Endothelial cell of umbilical vein (primary cell): ENCODE measurements around the gene SIAH1. TPM values are rescaled to one million over a fixed set of nuclear protein-coding genes. Genes with fewer than 3 reads are reported as not detected.

Experiments
- BruUV-seq: library from RNA; stranded (reverse); fragments of 400-500 nt; replicated peaks from 2 replicates; lab custom pipeline; 2021; lab: Mats Ljungman, UMichigan
- CTCF ChIA-PET: fragments of 300-600, 350-600 bp; sonication (Branson Sonifier 250); formaldehyde crosslinking; loops from one replicate; lab custom pipeline; 2021; ENCODE audit warnings: antibody characterized with exemption, inconsistent platforms; lab: Charles Lee
- POLR2A ChIA-PET: fragments of 300-600, 350-600 bp; sonication (Branson Sonifier 250); formaldehyde crosslinking; loops from one replicate; lab custom pipeline; 2021; ENCODE audit warnings: antibody characterized with exemption, inconsistent platforms; lab: Charles Lee
- DNase-seq: peaks from one replicate; pipeline ENCODE4 v3.0.0-alpha.2; 2011; ENCODE audit warnings: low read depth, low spot score
- FAIRE-seq: peaks from 2 replicates; lab custom pipeline; 2011; peaks lifted over from hg19 to GRCh38; lab: Jason Lieb, UNC
- H2AFZ ChIP-seq: 2 replicates; pipeline ENCODE4 v1.6.0; 2012; ENCODE audit warnings: low read depth, low read length, control low read depth, inconsistent platforms
- H3K27ac ChIP-seq: 2 replicates; pipeline ENCODE4 v1.5.1; 2011; ENCODE audit warnings: low read depth, mild to moderate bottlenecking, control low read depth, low read length, moderate library complexity; ENCODE audit not compliant: insufficient read depth
- H3K27me3 ChIP-seq, 2 experiments: 2 replicates each; pipeline versions ENCODE4 v1.6.0 to v1.6.1; 2011; ENCODE audit warnings: low read length in 2 of 2, mixed read lengths in 1 of 2; ENCODE audit not compliant: control insufficient read depth in 2 of 2, insufficient read depth in 2 of 2
- H3K36me3 ChIP-seq, 2 experiments: 2 replicates in 1 of 2; 3 replicates in 1 of 2; pipeline ENCODE4 v1.5.1; 2011; ENCODE audit warnings: low read length in 2 of 2, mild to moderate bottlenecking in 1 of 2, moderate library complexity in 1 of 2; ENCODE audit not compliant: control insufficient read depth in 2 of 2, insufficient read depth in 2 of 2; ENCODE audit errors: extremely low read depth in 1 of 2
- H3K4me1 ChIP-seq: 3 replicates; pipeline ENCODE4 v1.5.1; 2011; ENCODE audit warnings: mild to moderate bottlenecking, low read length; ENCODE audit not compliant: control insufficient read depth, insufficient read depth; ENCODE audit errors: extremely low read depth
- H3K4me2 ChIP-seq: 2 replicates; pipeline ENCODE4 v1.6.1; 2011; ENCODE audit warnings: low read length, control low read depth, mixed read lengths; ENCODE audit not compliant: insufficient read depth
- H3K4me3 ChIP-seq, 3 experiments: fragments of 200-600 bp in 1 of 3; sonication (generic), shearing (Covaris generic) in 1 of 3; replicated peaks in 1 of 3; 2 replicates each; pipeline ENCODE4 v1.5.1; 2011 to 2016; ENCODE audit warnings: control low read depth in 3 of 3, low read length in 3 of 3, mild to moderate bottlenecking in 2 of 3, inconsistent platforms in 1 of 3, low read depth in 1 of 3, moderate library complexity in 1 of 3; ENCODE audit not compliant: insufficient read depth in 1 of 3
- H3K79me2 ChIP-seq: 2 replicates; pipeline ENCODE4 v1.6.0; 2012; ENCODE audit warnings: low read length, inconsistent platforms; ENCODE audit not compliant: control insufficient read depth, insufficient read depth
- H3K9ac ChIP-seq: replicated peaks from 2 replicates; pipeline ENCODE3; 2011; ENCODE audit warnings: low read length, control low read depth; ENCODE audit not compliant: insufficient read depth; ENCODE audit errors: extremely low read depth
- H3K9me1 ChIP-seq: replicated peaks from 3 replicates; pipeline ENCODE4 v1.6.0; 2011; ENCODE audit warnings: mild to moderate bottlenecking, low read length; ENCODE audit not compliant: control insufficient read depth, insufficient read depth; ENCODE audit errors: extremely low read depth
- H3K9me3 ChIP-seq: replicated peaks from 2 replicates; pipeline ENCODE4 v1.5.1; 2012; ENCODE audit warnings: low read length, inconsistent platforms; ENCODE audit not compliant: control insufficient read depth, insufficient read depth
- H4K20me1 ChIP-seq: replicated peaks from 2 replicates; pipeline ENCODE3; 2011; ENCODE audit warnings: mild to moderate bottlenecking, low read length; ENCODE audit not compliant: control insufficient read depth, insufficient read depth; ENCODE audit errors: extremely low read depth
- CTCF ChIP-seq, 2 donors: IDR thresholded peaks; 1 replicate in 1 of 2; 2 replicates in 1 of 2; pipeline ENCODE4 v1.5.1; 2011; ENCODE audit warnings: low read length in 2 of 2, mild to moderate bottlenecking in 2 of 2, moderate library complexity in 2 of 2, control low read depth in 1 of 2, inconsistent platforms in 1 of 2, low read depth in 1 of 2; ENCODE audit not compliant: insufficient read depth in 1 of 2; ENCODE audit errors: extremely low read depth in 1 of 2
- EZH2 ChIP-seq: IDR thresholded peaks from 2 replicates; pipeline ENCODE4 v1.6.1; 2012; ENCODE audit warnings: borderline replicate concordance, low read depth, mild to moderate bottlenecking, moderate library complexity, low read length, inconsistent platforms; ENCODE audit not compliant: severe bottlenecking
- FOS ChIP-seq: IDR thresholded peaks from 2 replicates; pipeline ENCODE4 v1.6.1; 2011; ENCODE audit warnings: mild to moderate bottlenecking, low read length, moderate library complexity, borderline replicate concordance; ENCODE audit not compliant: insufficient read depth
- GATA2 ChIP-seq: IDR thresholded peaks from 2 replicates; pipeline ENCODE4 v1.7.0; 2011; ENCODE audit warnings: low read depth, mild to moderate bottlenecking, moderate library complexity, mixed read lengths, low read length; ENCODE audit not compliant: insufficient read length, insufficient read depth
- JUN ChIP-seq: IDR thresholded peaks from 2 replicates; pipeline ENCODE4 v1.6.1; 2011; ENCODE audit warnings: borderline replicate concordance, low read depth; ENCODE audit not compliant: insufficient read length, insufficient read depth
- MAX ChIP-seq: IDR thresholded peaks from 2 replicates; pipeline ENCODE4 v1.6.1; 2011; ENCODE audit not compliant: insufficient read depth, insufficient read length
- MYC ChIP-seq: IDR thresholded peaks from one replicate; pipeline ENCODE4 v1.6.1; 2011; ENCODE audit warnings: mild to moderate bottlenecking, low read depth, low read length
- POLR2A ChIP-seq: IDR thresholded peaks from 2 replicates; pipeline ENCODE4 v1.6.1; 2012; ENCODE audit warnings: low read depth, mild to moderate bottlenecking, control low read depth, low read length
- POLR2AphosphoS5 ChIP-seq: IDR thresholded peaks from 2 replicates; pipeline ENCODE4 v1.6.1; 2012; ENCODE audit warnings: low read depth, mild to moderate bottlenecking, control low read depth, low read length, moderate library complexity; ENCODE audit not compliant: insufficient read depth
- dilution Hi-C: fragments of 300-500 bp; cut with MboI; formaldehyde crosslinking; loops from one replicate; pipeline ENCODE4 v1.15.0; 2019; ENCODE audit warnings: low sequenced_read_pairs; ENCODE audit not compliant: extremely low pct_ligation_motif_present
- intact Hi-C: fragments of 100-400 bp; cut with micrococcal nuclease; formaldehyde crosslinking; loops from one replicate; pipeline ENCODE4 v1.10.0; 2022
- polyA plus RNA-seq, 4 experiments: library from polyadenylated mRNA; depleted of rRNA in 3 of 4; stranded (reverse) in 3 of 4; unstranded in 1 of 4; fragments of >200 nt; gene quantifications; 2 replicates each; pipeline versions ENCODE4 v1.2.1 to v1.2.3, GENCODE V29; 2011 to 2012; ENCODE audit warnings: missing spikeins in 1 of 4
- total RNA-seq: library from RNA; stranded (reverse); gene quantifications from 2 replicates; pipeline ENCODE4 v1.2.3, GENCODE V29; 2021

The SIAH1 gene
- total and polyA plus RNA-seq, 2 donors (not counting 3 experiments of a cell fraction or from before 2014, with no cell fraction given) = 14.4 to 19.9 TPM

GRCh38 chr16:48347191-48347865, 37.9 kb downstream of the SIAH1 start:
- no peak overlapping the region for H3K4me2 ChIP-seq
- no peak overlapping the region for H3K9ac ChIP-seq
- TF ChIP-seq CTCF (IDR thresholded peaks at IDR 0.05; ENCODE audit: extremely low read depth in 1 of 2, insufficient read depth in 1 of 2, low read depth in 1 of 2, low read length in 2 of 2) (no peak), POLR2A (no peak), EZH2 (no peak), JUN (no peak), MAX (no peak), POLR2AphosphoS5 (no peak), GATA2 (no peak), MYC (no peak), FOS (no peak)
- peaks cover 5 to 10% of the 10 kb centered on the region in 2 experiments for H3K36me3 ChIP-seq
- no peaks in the 10 kb centered on the region for H3K4me1 ChIP-seq
- H3K9me1 ChIP-seq = no peaks in the 10 kb centered on the region
- H3K27ac ChIP-seq = no peak overlapping the region
- no peak for DNase-seq
- no peak for FAIRE-seq
- no peaks in the 10 kb centered on the region for H3K27me3 ChIP-seq
- no peaks in the 10 kb centered on the region for H3K79me2 ChIP-seq
- no peaks in the 10 kb centered on the region for H3K9me3 ChIP-seq
- intact Hi-C loops = no loop called here
- CTCF ChIA-PET = interaction anchor here (1.2 to 1.9 kb wide), 4 partner anchors 19 to 283 kb away, joined by 3 to 10 read pairs (median 4); no protein-coding TSS in a partner anchor
- POLR2A ChIA-PET = no interaction called here
- no peaks in the 10 kb centered on the region for H4K20me1 ChIP-seq
- BruUV-seq = no TSS peak
- dilution Hi-C loops = no loop called here
- no peak overlapping the region for H3K4me3 ChIP-seq
- no peak overlapping the region for H2AFZ ChIP-seq
